Measurements from ENCODE around the gene ADGRG2.

ADGRG2 gene

GRCh38 chrX:18949291-18949943 is 172.9 kb downstream of the ADGRG2 start (continued):
- TF ChIP-seq ZBTB44 (tag by site-specific recombination; IDR thresholded peaks at IDR 0.05) (no peak), ZNF555 (tag by site-specific recombination; conservative IDR thresholded peaks at IDR 0.05) (no peak), ZNF202 (tag by site-specific recombination; IDR thresholded peaks at IDR 0.05; ENCODE audit: borderline replicate concordance) (no peak), WT1 (tag by site-specific recombination; IDR thresholded peaks at IDR 0.05) (no peak)

GRCh38 chrX:18946611-18947010 is 175.7 kb downstream of the ADGRG2 start:
- peaks cover 8 to 46% of the 10 kb centered on the region in 2 experiments for H3K36me3 ChIP-seq (ENCODE audit: control insufficient read depth in 2 of 2, insufficient read depth in 1 of 2, low read length in 2 of 2)
- POLR2A ChIA-PET: no interaction called here
- CTCF ChIA-PET: no interaction called here
- TF ChIP-seq ZNF433 (tag by site-specific recombination; IDR thresholded peaks at IDR 0.05; ENCODE audit: low read depth) (no peak), ZNF558 (tag by site-specific recombination; IDR thresholded peaks at IDR 0.05) (no peak), ZBTB6 (tag by site-specific recombination; IDR thresholded peaks at IDR 0.05) (no peak), ZFP3 (tag by site-specific recombination; IDR thresholded peaks at IDR 0.05; ENCODE audit: low read depth) (no peak), EGR2 (tag by site-specific recombination; IDR thresholded peaks at IDR 0.05; ENCODE audit: low read depth) (no peak), BCL11B (tag by site-specific recombination; IDR thresholded peaks at IDR 0.05; ENCODE audit: low read depth) (no peak), ZNF354C (tag by site-specific recombination; IDR thresholded peaks at IDR 0.05; ENCODE audit: borderline replicate concordance, low read depth) (no peak), ZBTB8A (tag by site-specific recombination; IDR thresholded peaks at IDR 0.05) (no peak), WT1 (tag by site-specific recombination; IDR thresholded peaks at IDR 0.05) (no peak), ZNF26 (tag by site-specific recombination; IDR thresholded peaks at IDR 0.05) (no peak), ZNF624 (tag by site-specific recombination; IDR thresholded peaks at IDR 0.05) (no peak), ZNF664 (tag by site-specific recombination; IDR thresholded peaks at IDR 0.05) (no peak), ZBTB44 (tag by site-specific recombination; IDR thresholded peaks at IDR 0.05) (no peak), ZFP69B (tag by site-specific recombination; IDR thresholded peaks at IDR 0.05) (no peak), ZNF391 (tag by site-specific recombination; IDR thresholded peaks at IDR 0.05; ENCODE audit: borderline replicate concordance, low read depth) (no peak), MZF1 (tag by site-specific recombination; IDR thresholded peaks at IDR 0.05; ENCODE audit: borderline replicate concordance) (no peak), ZNF324 (tag by site-specific recombination; IDR thresholded peaks at IDR 0.05) (no peak)
- no peaks in the 10 kb centered on the region for H3K9me3 ChIP-seq (ENCODE audit: control insufficient read depth, insufficient read depth, low read depth, low read length)
- no peak overlapping the region for H3K27ac ChIP-seq (ENCODE audit: extremely low read depth, low read depth, low read length)
- no peaks in the 10 kb centered on the region for H3K4me1 ChIP-seq (ENCODE audit: control insufficient read depth, insufficient read depth, low read length)
- no peak overlapping the region for H3K4me3 ChIP-seq (ENCODE audit: low read depth, low read length)

Data from HEK293 (cell line).